Body of pancreas (tissue), 4 donors: ENCODE results near the gene IL21. TPM values are rescaled to one million over a fixed set of nuclear protein-coding genes. Genes with fewer than 3 reads are reported as not detected.

Source experiments
- ATAC-seq: fragments of 150-250 bp; one replicate; pipeline ENCODE4 v1.9.1; 2016
- DNase-seq, 4 donors: peaks; one replicate each; pipeline ENCODE4 v3.0.0-alpha.2; 2019
- H3K27ac ChIP-seq, 4 donors: fragments of 200-600 bp; sonication (generic); 1 replicate in 3 of 4; 2 replicates in 1 of 4; pipeline versions ENCODE4 v1.5.1 to v1.6.1; 2016 to 2019; ENCODE audit warnings: mild to moderate bottlenecking in 1 of 4, mixed read lengths in 1 of 4, moderate library complexity in 1 of 4
- H3K27me3 ChIP-seq, 2 donors: fragments of 200-600 bp; sonication (generic); one replicate each; pipeline ENCODE4 v1.6.0; 2016; ENCODE audit warnings: mild to moderate bottlenecking in 1 of 2
- H3K36me3 ChIP-seq, 2 donors: fragments of 200-600 bp; sonication (generic); replicated peaks in 1 of 2; 2 replicates each; pipeline ENCODE4 v1.5.1; 2016; ENCODE audit warnings: low read depth in 2 of 2; ENCODE audit not compliant: insufficient read depth in 1 of 2
- H3K4me1 ChIP-seq: fragments of 200-600 bp; sonication (generic); one replicate; pipeline ENCODE4 v1.6.0; 2016
- H3K4me3 ChIP-seq, 2 donors: fragments of 200-600 bp; sonication (generic); 1 replicate in 1 of 2; 2 replicates in 1 of 2; pipeline ENCODE4 v1.5.1; 2016 to 2019
- H3K9me3 ChIP-seq, 3 donors: fragments of 200-600 bp; sonication (generic); 1 replicate in 2 of 3; 2 replicates in 1 of 3; pipeline ENCODE4 v1.5.1; 2016
- CTCF ChIP-seq, 7 experiments: fragments of 450-650 bp in 4 of 7; fragments of 200-600 bp in 3 of 7; sonication (generic) in 3 of 7; IDR thresholded peaks; one replicate each; pipeline ENCODE4 v1.5.1; 2016 to 2019; ENCODE audit warnings: antibody characterized with exemption in 7 of 7
- POLR2A ChIP-seq, 3 donors: fragments of 450-650 bp; IDR thresholded peaks; one replicate each; pipeline ENCODE4 v1.6.1; 2016; ENCODE audit warnings: antibody characterized with exemption in 3 of 3, mild to moderate bottlenecking in 2 of 3
- WGBS, 2 donors: methylation state at CpG; one replicate each; pipeline ENCODE4 v1.1.5; 2017; 5-methylcytosine and 5-hydroxymethylcytosine counted together
- intact Hi-C: fragments of 100-400 bp; cut with DNase I; formaldehyde crosslinking; loops from one replicate; pipeline ENCODE4 v1.15.1; 2023
- total RNA-seq, 2 donors: library from RNA; depleted of rRNA; stranded (reverse); fragments of >200 nt; gene quantifications; one replicate each; pipeline ENCODE4 v1.1.0, GENCODE V29; 2016

The IL21 gene
- total RNA-seq, 2 donors from 2014 or later = not detected

DNA sequence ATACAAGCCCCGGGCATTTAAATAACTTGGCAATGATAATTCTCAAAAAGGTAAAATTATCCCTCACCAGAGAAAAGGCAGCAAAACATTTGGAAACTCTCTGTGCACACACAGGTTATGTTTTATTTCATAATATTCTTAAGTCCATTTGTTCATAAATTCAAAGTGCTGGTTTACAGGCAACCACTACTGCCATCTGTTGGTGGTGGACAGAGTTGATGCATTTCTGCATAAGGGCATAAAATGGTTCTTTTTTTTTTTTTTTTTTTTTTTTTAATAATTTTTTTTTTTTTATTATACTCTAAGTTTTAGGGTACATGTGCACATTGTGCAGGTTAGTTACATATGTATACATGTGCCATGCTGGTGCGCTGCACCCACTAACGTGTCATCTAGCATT is 31.5 kb upstream of the IL21 start:
- no peaks in the 10 kb centered on the region for H3K4me1 ChIP-seq

DNA sequence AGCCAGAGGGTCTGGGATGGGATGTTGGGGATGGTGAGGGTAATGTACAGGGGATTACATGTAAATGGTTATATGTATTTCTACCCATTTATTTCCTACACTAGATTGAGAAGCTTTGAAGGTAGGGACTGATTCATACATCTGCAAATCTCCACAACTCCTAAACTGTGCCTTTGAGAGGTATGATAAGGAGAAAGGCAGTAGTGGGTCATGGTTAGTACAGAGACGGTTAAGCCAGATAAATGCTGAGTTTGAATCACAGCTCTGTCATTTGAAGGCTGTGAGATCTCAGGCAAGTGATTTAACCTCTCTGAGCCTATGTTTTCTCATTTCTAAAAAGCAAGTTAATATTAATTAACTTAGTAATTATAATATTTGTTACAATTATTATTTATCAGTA is 29.3 kb upstream of the IL21 start:
- intact Hi-C loops = no loop called here
- no peak for TF ChIP-seq POLR2A (IDR thresholded peaks at IDR 0.05)
- TF ChIP-seq CTCF (IDR thresholded peaks at IDR 0.05) = no peak
- Histone ChIP-seq H3K4me3 (no peak overlapping the region), H3K4me1 (no peaks in the 10 kb centered on the region), H3K36me3 (no peaks in the 10 kb centered on the region), H3K27ac (no peak overlapping the region), H3K9me3 (no peaks in the 10 kb centered on the region), H3K27me3 (no peaks in the 10 kb centered on the region)
- no peak for DNase-seq
- WGBS, 2 donors = 73 to 83% methylated on average over 1 of the region's 1 CpG
- no peak for ATAC-seq

More for the DNA sequence above, 31.5 kb upstream of the IL21 start:
- H3K27ac ChIP-seq = no peak overlapping the region
- TF ChIP-seq POLR2A (IDR thresholded peaks at IDR 0.05) (no peak), CTCF (IDR thresholded peaks at IDR 0.05) (peak in 6 of 7 experiments; percentile 23 to 46 (median 40))
- WGBS, 2 donors = 79 to 89% methylated on average over 1 of the region's 3 CpGs
- ATAC-seq = no peak
- H3K4me3 ChIP-seq = no peak overlapping the region
- intact Hi-C loops = no loop called here
- peak; percentile 19 to 44 (median 36) for DNase-seq
- no peaks in the 10 kb centered on the region for H3K9me3 ChIP-seq
- H3K36me3 ChIP-seq = no peaks in the 10 kb centered on the region
- no peaks in the 10 kb centered on the region for H3K27me3 ChIP-seq

- DNase-seq = no peak
- no peak for TF ChIP-seq POLR2A (IDR thresholded peaks at IDR 0.05)
- TF ChIP-seq CTCF (IDR thresholded peaks at IDR 0.05) = no peak
- 59 to 63% methylated on average over 3 of the region's 3 CpGs for WGBS, 2 donors
Observed at GRCh38 chr4:122647656-122648055, 26.8 kb upstream of the IL21 start.

GRCh38 chr4:122643257-122643656 is 22.4 kb upstream of the IL21 start:
- Histone ChIP-seq H3K4me3 (no peak overlapping the region), H3K4me1 (no peaks in the 10 kb centered on the region), H3K36me3 (no peaks in the 10 kb centered on the region), H3K27me3 (no peaks in the 10 kb centered on the region), H3K27ac (no peak overlapping the region), H3K9me3 (no peaks in the 10 kb centered on the region)
- WGBS, 2 donors = 66 to 76% methylated on average over 2 of the region's 2 CpGs
- TF ChIP-seq CTCF (IDR thresholded peaks at IDR 0.05) = no peak
- TF ChIP-seq POLR2A (IDR thresholded peaks at IDR 0.05) = no peak
- intact Hi-C loops = no loop called here
- ATAC-seq = no peak
- DNase-seq = no peak

More at GRCh38 chr4:122647656-122648055, 26.8 kb upstream of the IL21 start:
- H3K4me1 ChIP-seq = no peaks in the 10 kb centered on the region
- H3K4me3 ChIP-seq = no peak overlapping the region
- ATAC-seq = no peak
- H3K27ac ChIP-seq = no peak overlapping the region
- intact Hi-C loops = no loop called here
- no peaks in the 10 kb centered on the region for H3K9me3 ChIP-seq
- no peaks in the 10 kb centered on the region for H3K36me3 ChIP-seq
- H3K27me3 ChIP-seq = no peaks in the 10 kb centered on the region

DNA sequence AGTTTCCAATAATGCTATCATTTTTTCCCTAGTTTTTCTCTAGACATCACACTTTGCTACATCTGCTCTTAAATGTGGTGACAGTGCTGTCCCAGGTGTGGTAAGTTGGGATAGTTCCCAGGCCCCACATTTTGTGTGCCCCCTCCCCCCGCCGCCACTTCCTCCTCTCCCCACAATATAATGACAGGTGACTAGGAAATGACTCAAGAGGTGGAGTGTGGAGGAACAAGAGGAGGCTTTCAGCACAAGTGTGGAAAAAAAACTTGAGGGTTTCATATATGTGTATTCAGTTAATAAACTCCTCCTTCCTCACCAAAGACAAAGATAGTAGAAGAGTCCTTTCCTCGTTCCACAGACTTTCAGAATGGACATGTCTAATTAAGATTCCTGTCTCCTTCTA is 18.3 kb upstream of the IL21 start:
- 40% methylated on average over 3 of the region's 3 CpGs for WGBS, 2 donors
- intact Hi-C loops = no loop called here
- Histone ChIP-seq H3K4me1 (no peaks in the 10 kb centered on the region), H3K36me3 (no peaks in the 10 kb centered on the region), H3K4me3 (no peak overlapping the region), H3K27ac (peak overlapping the region in 1 of 4 donors; percentile 17), H3K27me3 (no peaks in the 10 kb centered on the region), H3K9me3 (no peaks in the 10 kb centered on the region)
- ATAC-seq = no peak
- TF ChIP-seq CTCF (IDR thresholded peaks at IDR 0.05) (no peak), POLR2A (IDR thresholded peaks at IDR 0.05) (no peak)
- no peak for DNase-seq
